HepG2 (cell line): ENCODE measurements around the gene EGLN2. TPM values are rescaled to one million over a fixed set of nuclear protein-coding genes. Genes with fewer than 3 reads are reported as not detected.

Experiments used
- ATF7 ChIP-seq, 2 experiments: fragments of 450-650 bp in 1 of 2; sonication (generic) in 1 of 2; formaldehyde crosslinking in 1 of 2; IDR thresholded peaks; 2 replicates each; pipeline versions ENCODE4 v1.4.0 to v1.6.1; 2016 to 2020; ENCODE audit warnings: antibody characterized with exemption in 1 of 2, mild to moderate bottlenecking in 1 of 2, missing genetic modification reagents in 1 of 2
- FOXJ3 ChIP-seq: sonication (generic); formaldehyde crosslinking; IDR thresholded peaks from 2 replicates; pipeline ENCODE4 v1.4.0; 2020; ENCODE audit warnings: missing genetic modification reagents, mild to moderate bottlenecking, borderline replicate concordance
- HOXA5 ChIP-seq: sonication (generic); formaldehyde crosslinking; IDR thresholded peaks from 2 replicates; pipeline ENCODE4 v1.4.0; 2020; ENCODE audit warnings: missing genetic modification reagents
- KLF12 ChIP-seq: sonication (generic); formaldehyde crosslinking; IDR thresholded peaks from 2 replicates; pipeline ENCODE4 v1.4.0; 2020; ENCODE audit warnings: missing genetic modification reagents, borderline replicate concordance
- NONO ChIP-seq, 2 experiments: fragments of 450-650 bp in 1 of 2; sonication (generic) in 1 of 2; formaldehyde crosslinking in 1 of 2; IDR thresholded peaks in 1 of 2; conservative IDR thresholded peaks in 1 of 2; 2 replicates each; pipeline versions ENCODE4 v1.6.1 to v1.8.0; 2017 to 2022; ENCODE audit warnings: mild to moderate bottlenecking in 1 of 2, missing genetic modification reagents in 1 of 2, moderate library complexity in 1 of 2
- ZBTB21 ChIP-seq: sonication (generic); formaldehyde crosslinking; IDR thresholded peaks from 2 replicates; pipeline ENCODE4 v1.4.0; 2020; ENCODE audit warnings: missing genetic modification reagents
- ZBTB40 ChIP-seq, 2 experiments: fragments of 450-650 bp in 1 of 2; sonication (generic) in 1 of 2; formaldehyde crosslinking in 1 of 2; IDR thresholded peaks; 2 replicates each; pipeline versions ENCODE4 v1.6.1 to v1.8.0; 2016 to 2022; ENCODE audit warnings: antibody characterized with exemption in 1 of 2, mild to moderate bottlenecking in 1 of 2, missing genetic modification reagents in 1 of 2
- ZNF318 ChIP-seq: sonication (generic); formaldehyde crosslinking; IDR thresholded peaks from 2 replicates; pipeline ENCODE4 v1.4.0; 2020; ENCODE audit warnings: mild to moderate bottlenecking, missing genetic modification reagents
- ZNF382 ChIP-seq: sonication (generic); formaldehyde crosslinking; IDR thresholded peaks from 2 replicates; pipeline ENCODE4 v1.5.0; 2020; ENCODE audit warnings: missing genetic modification reagents, mild to moderate bottlenecking, borderline replicate concordance
- ZNF777 ChIP-seq: sonication (generic); formaldehyde crosslinking; IDR thresholded peaks from 2 replicates; pipeline ENCODE4 v1.4.0; 2020; ENCODE audit warnings: missing genetic modification reagents
- polyA plus RNA-seq, 8 experiments: library from polyadenylated mRNA; depleted of rRNA in 3 of 8; stranded (reverse) in 7 of 8; unstranded in 1 of 8; fragments of >200 nt; fragmentation: Illumina TruSeq in 4 of 8; extraction: Trizol in 4 of 8; gene quantifications; 2 replicates each; pipeline versions ENCODE4 v1.2.1 to v1.2.3, GENCODE V29; 2011 to 2016; ENCODE audit warnings: low read depth in 4 of 8, missing spikeins in 1 of 8, mixed read lengths in 1 of 8; ENCODE audit not compliant: insufficient read depth in 1 of 8
- total RNA-seq, 5 experiments: library from RNA; depleted of rRNA; stranded (reverse); fragments of >200 nt; fragmentation: Illumina TruSeq; extraction: Trizol; gene quantifications; 2 replicates each; pipeline ENCODE4 v1.2.3, GENCODE V29; 2016; ENCODE audit warnings: low read depth in 1 of 5

Gene EGLN2
- total and polyA plus RNA-seq, 2 of the 13 experiments (the other 11 are each of a cell fraction or from before 2014, with no cell fraction given), result 16.5 to 40.8 TPM

- no peak for TF ChIP-seq ZNF777 (CRISPR knock-in tag)
- no peak for TF ChIP-seq ZBTB21
- no peak for TF ChIP-seq KLF12 (CRISPR knock-in tag)
- TF ChIP-seq NONO (IDR thresholded peaks at IDR 0.05), result no peak
- no peak; the same call in none of the 2 replicates for TF ChIP-seq NONO (CRISPR knock-in tag; conservative IDR thresholded peaks at IDR 0.05)
- TF ChIP-seq FOXJ3, result no peak
- TF ChIP-seq ZNF318, result no peak
- TF ChIP-seq ATF7 (IDR thresholded peaks at IDR 0.05), result no peak
- TF ChIP-seq ATF7 (CRISPR knock-in tag; IDR thresholded peaks at IDR 0.05), result no peak
- no peak for TF ChIP-seq ZBTB40 (IDR thresholded peaks at IDR 0.05)
- TF ChIP-seq ZBTB40 (CRISPR knock-in tag; IDR thresholded peaks at IDR 0.05), result no peak
- no peak for TF ChIP-seq ZNF382 (CRISPR knock-in tag)
- TF ChIP-seq HOXA5 (CRISPR knock-in tag), result no peak
These were observed 48.7 kb upstream of the EGLN2 start, which contains the start of gene ACTMAP (continued) for GRCh38 chr19:40750058-40750873.
